ENCODE results near the gene SSBP3.

The SSBP3 gene

GRCh38 chr1:54371038-54371941 lies 34.9 kb downstream of the SSBP3 start:
- no peak for DNase-seq (ENCODE audit: low read depth)

GRCh38 chr1:54370287-54370989 lies 35.8 kb downstream of the SSBP3 start:
- DNase-seq (ENCODE audit: low read depth): no peak

GRCh38 chr1:54367613-54368012 lies 38.6 kb downstream of the SSBP3 start:
- no peak for DNase-seq (ENCODE audit: low read depth)

GRCh38 chr1:54365847-54366246 lies 40.3 kb downstream of the SSBP3 start:
- no peak for DNase-seq (ENCODE audit: low read depth)

GRCh38 chr1:54365398-54365797 lies 40.8 kb downstream of the SSBP3 start:
- DNase-seq (ENCODE audit: low read depth): no peak

- no peak for DNase-seq (ENCODE audit: low read depth)
Observed at GRCh38 chr1:54364995-54365394, 41.2 kb downstream of the SSBP3 start.

GRCh38 chr1:54364582-54364981 lies 41.6 kb downstream of the SSBP3 start:
- DNase-seq (ENCODE audit: low read depth): no peak

GRCh38 chr1:54363925-54364324 lies 42.3 kb downstream of the SSBP3 start:
- DNase-seq (ENCODE audit: low read depth): no peak

- no peak for DNase-seq (ENCODE audit: low read depth)
Observed at GRCh38 chr1:54362881-54363340, 43.3 kb downstream of the SSBP3 start.

GRCh38 chr1:54361342-54361741 lies 44.9 kb downstream of the SSBP3 start:
- no peak for DNase-seq (ENCODE audit: low read depth)

GRCh38 chr1:54360165-54361005 lies 45.8 kb downstream of the SSBP3 start:
- no peak for DNase-seq (ENCODE audit: low read depth)

GRCh38 chr1:54359393-54360162 lies 46.6 kb downstream of the SSBP3 start:
- no peak for DNase-seq (ENCODE audit: low read depth)

GRCh38 chr1:54358503-54359168 lies 47.6 kb downstream of the SSBP3 start:
- DNase-seq (ENCODE audit: low read depth): no peak

- no peak for DNase-seq (ENCODE audit: low read depth)
Observed at GRCh38 chr1:54357967-54358366, 48.2 kb downstream of the SSBP3 start.

GRCh38 chr1:54356680-54357147 lies 49.5 kb downstream of the SSBP3 start:
- DNase-seq (ENCODE audit: low read depth): peak; percentile 17

GRCh38 chr1:54355931-54356679 lies 50.1 kb downstream of the SSBP3 start:
- DNase-seq (ENCODE audit: low read depth): no peak

- no peak for DNase-seq (ENCODE audit: low read depth)
Observed at GRCh38 chr1:54354899-54355298, 51.3 kb downstream of the SSBP3 start.

GRCh38 chr1:54353959-54354358 lies 52.2 kb downstream of the SSBP3 start:
- no peak for DNase-seq (ENCODE audit: low read depth)

- DNase-seq (ENCODE audit: low read depth): no peak
Observed at GRCh38 chr1:54352755-54353154, 53.4 kb downstream of the SSBP3 start.

GRCh38 chr1:54350360-54350759 lies 55.8 kb downstream of the SSBP3 start:
- DNase-seq (ENCODE audit: low read depth): no peak

All from activated gamma-delta T cell treated with anti-CD3 and anti-CD28 coated beads, Interleukin-2, amount 50 U/mL, for 16 hours (primary cell).